SK-N-SH treated with all-trans-retinoic acid at 6 μM for 48 hours (cell line): ENCODE results near the gene DNAJC1.

Experiments used
- ARNTL ChIP-seq: fragments of 450-650 bp; formaldehyde crosslinking; IDR thresholded peaks from 2 replicates; pipeline ENCODE4 v1.5.0; 2020; ENCODE audit warnings: low read depth, mild to moderate bottlenecking, moderate library complexity, borderline replicate concordance
- ESRRG ChIP-seq: fragments of 250-450 bp; sonication (Bioruptor Pico); IDR thresholded peaks from 2 replicates; pipeline ENCODE4 v1.6.1; 2021; ENCODE audit warnings: mild to moderate bottlenecking
- POU6F1 ChIP-seq: fragments of 250-450 bp; sonication (Bioruptor Pico); IDR thresholded peaks from 2 replicates; pipeline ENCODE4 v1.8.0; 2021; ENCODE audit warnings: low read depth, mild to moderate bottlenecking, moderate library complexity, borderline replicate concordance
- RARB ChIP-seq: fragments of 250-450 bp; sonication (Bioruptor Pico); IDR thresholded peaks from 2 replicates; pipeline ENCODE4 v1.8.0; 2021; ENCODE audit warnings: mild to moderate bottlenecking, moderate library complexity
- ZFP30 ChIP-seq: fragments of 450-650 bp; formaldehyde crosslinking; IDR thresholded peaks from 2 replicates; pipeline ENCODE4 v1.5.0; 2022; ENCODE audit warnings: mild to moderate bottlenecking, moderate library complexity

DNA sequence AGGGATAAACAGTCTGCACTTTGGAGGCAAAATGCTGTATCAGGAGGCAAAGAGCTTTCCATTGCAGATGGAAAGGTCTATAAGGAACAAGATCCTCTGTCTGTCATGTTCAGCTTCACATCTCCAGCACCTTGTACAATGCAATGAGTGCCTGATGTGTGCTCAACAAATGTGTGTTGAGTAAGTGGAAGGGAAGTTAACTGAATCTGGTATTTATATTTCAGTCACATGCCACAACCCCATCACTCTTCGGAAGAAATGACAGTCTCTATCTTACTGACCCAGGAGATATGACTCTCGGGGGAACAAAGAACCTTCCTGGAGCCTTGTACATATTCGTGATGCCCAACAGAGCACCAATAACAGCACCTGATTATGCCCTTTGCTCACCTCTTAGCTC, 20.0 kb upstream of the DNAJC1 start:
- TF ChIP-seq POU6F1 (no peak), ESRRG (CRISPR knock-in tag) (no peak), RARB (no peak), ZFP30 (CRISPR knock-in tag) (no peak), ARNTL (CRISPR knock-in tag) (no peak)
